Activated T-helper 2 cell treated with anti-CD3 and anti-CD28 coated beads, Interferon-gamma antibody, Interleukin-2, Interleukin-4, amounts not matched to agents 10 μg/mL and 5 μg/mL and 100 μg/mL, durations not matched to agents 14 hours and 24 hours and 36 hours (primary cell): ENCODE data around the gene FGF14. TPM values are rescaled to one million over a fixed set of nuclear protein-coding genes. Genes with fewer than 3 reads are reported as not detected.
"Not testable (repeated sequence)": the region's sequence is repeated elsewhere in the genome, so short reads cannot be mapped to it uniquely, and the experiment has no call there.

Source experiments
- DNase-seq: peaks from one replicate; pipeline ENCODE4 v3.0.0; 2021; ENCODE audit warnings: low spot score
- H3K27ac Mint-ChIP-seq: one replicate; pipeline ENCODE4 v1.8.0; 2021; ENCODE audit warnings: mixed read lengths
- H3K27me3 Mint-ChIP-seq: one replicate; pipeline ENCODE4 v1.8.0; 2021; ENCODE audit warnings: low read depth, mixed read lengths
- H3K36me3 Mint-ChIP-seq: one replicate; pipeline ENCODE4 v1.8.0; 2021; ENCODE audit warnings: low read depth, mixed read lengths
- H3K4me1 Mint-ChIP-seq: one replicate; pipeline ENCODE4 v1.8.0; 2021; ENCODE audit warnings: low read depth, mixed read lengths
- H3K4me3 Mint-ChIP-seq: one replicate; pipeline ENCODE4 v1.8.0; 2021; ENCODE audit warnings: low read depth, mild to moderate bottlenecking, moderate library complexity, mixed read lengths
- H3K9me3 Mint-ChIP-seq: one replicate; pipeline ENCODE4 v1.8.0; 2021; ENCODE audit warnings: mixed read lengths
- intact Hi-C: fragments of 100-400 bp; cut with micrococcal nuclease; formaldehyde crosslinking; loops from one replicate; pipeline ENCODE4 v1.15.1; 2023
- total RNA-seq: library from RNA; stranded (reverse); gene quantifications from 2 replicates; pipeline ENCODE4 v1.2.3, GENCODE V29; 2022

FGF14 gene
- total RNA-seq, 1 donor from 2014 or later = not detected

- Mint-ChIP-seq H3K27me3 (no peaks in the 10 kb centered on the region), H3K4me3 (no peak overlapping the region), H3K27ac (no peak overlapping the region)
Observed at GRCh38 chr13:102145750-102146149, 256.1 kb downstream of the FGF14 start.

GRCh38 chr13:102142473-102142826, 259.4 kb downstream of the FGF14 start:
- no peaks in the 10 kb centered on the region for H3K27me3 Mint-ChIP-seq
- no peaks in the 10 kb centered on the region for H3K36me3 Mint-ChIP-seq
- intact Hi-C loops = loop anchor here (5.0 kb wide), 1 partner anchor 415 kb away; no protein-coding TSS in a partner anchor
- H3K4me3 Mint-ChIP-seq = no peak overlapping the region
- no peak overlapping the region for H3K27ac Mint-ChIP-seq
- no peaks in the 10 kb centered on the region for H3K9me3 Mint-ChIP-seq
- no peaks in the 10 kb centered on the region for H3K4me1 Mint-ChIP-seq
- DNase-seq = no peak

More at GRCh38 chr13:102145750-102146149, 256.1 kb downstream of the FGF14 start:
- no peak for DNase-seq
- H3K9me3 Mint-ChIP-seq = no peaks in the 10 kb centered on the region
- H3K36me3 Mint-ChIP-seq = no peaks in the 10 kb centered on the region
- no peaks in the 10 kb centered on the region for H3K4me1 Mint-ChIP-seq
- intact Hi-C loops = no loop called here

GRCh38 chr13:102141625-102142472, 260.0 kb downstream of the FGF14 start:
- intact Hi-C loops = loop anchor here (1.0 to 5.0 kb wide), 2 partner anchors 315 to 415 kb away; no protein-coding TSS in a partner anchor
- Mint-ChIP-seq H3K27ac (no peak overlapping the region), H3K36me3 (no peaks in the 10 kb centered on the region), H3K4me1 (no peaks in the 10 kb centered on the region), H3K27me3 (no peaks in the 10 kb centered on the region), H3K4me3 (no peak overlapping the region), H3K9me3 (no peaks in the 10 kb centered on the region)
- DNase-seq = no peak

GRCh38 chr13:102139626-102140025, 262.2 kb downstream of the FGF14 start:
- H3K4me3 Mint-ChIP-seq = no peak overlapping the region
- no peak for DNase-seq
- no peaks in the 10 kb centered on the region for H3K36me3 Mint-ChIP-seq
- no peaks in the 10 kb centered on the region for H3K27me3 Mint-ChIP-seq
- intact Hi-C loops = loop anchor here (5.0 kb wide), 1 partner anchor 418 kb away; no protein-coding TSS in a partner anchor
- no peaks in the 10 kb centered on the region for H3K4me1 Mint-ChIP-seq
- no peak overlapping the region for H3K27ac Mint-ChIP-seq
- H3K9me3 Mint-ChIP-seq = no peaks in the 10 kb centered on the region

GRCh38 chr13:102138635-102139190, 263.1 kb downstream of the FGF14 start:
- H3K27ac Mint-ChIP-seq = no peak overlapping the region
- no peaks in the 10 kb centered on the region for H3K9me3 Mint-ChIP-seq
- no peaks in the 10 kb centered on the region for H3K36me3 Mint-ChIP-seq
- no peaks in the 10 kb centered on the region for H3K4me1 Mint-ChIP-seq
- no peaks in the 10 kb centered on the region for H3K27me3 Mint-ChIP-seq
- no peak overlapping the region for H3K4me3 Mint-ChIP-seq
- no peak for DNase-seq
- intact Hi-C loops = no loop called here

- H3K27me3 Mint-ChIP-seq, DNase-seq, H3K4me1 Mint-ChIP-seq, intact Hi-C loops, H3K27ac Mint-ChIP-seq, H3K36me3 Mint-ChIP-seq, H3K9me3 Mint-ChIP-seq, H3K4me3 Mint-ChIP-seq: not testable (repeated sequence)
Observed at GRCh38 chr13:102137904-102138303, 263.9 kb downstream of the FGF14 start.

GRCh38 chr13:102136735-102137296, 265.0 kb downstream of the FGF14 start:
- DNase-seq = no peak
- no peaks in the 10 kb centered on the region for H3K27me3 Mint-ChIP-seq
- intact Hi-C loops = no loop called here
- no peaks in the 10 kb centered on the region for H3K9me3 Mint-ChIP-seq
- H3K4me3 Mint-ChIP-seq = no peak overlapping the region
- H3K27ac Mint-ChIP-seq = no peak overlapping the region
- no peaks in the 10 kb centered on the region for H3K36me3 Mint-ChIP-seq
- H3K4me1 Mint-ChIP-seq = no peaks in the 10 kb centered on the region

GRCh38 chr13:102132777-102133295, 269.0 kb downstream of the FGF14 start:
- Mint-ChIP-seq H3K27ac (no peak overlapping the region), H3K4me3 (no peak overlapping the region), H3K27me3 (no peaks in the 10 kb centered on the region), H3K36me3 (no peaks in the 10 kb centered on the region), H3K9me3 (no peaks in the 10 kb centered on the region), H3K4me1 (no peaks in the 10 kb centered on the region)
- intact Hi-C loops = no loop called here
- no peak for DNase-seq

GRCh38 chr13:102131246-102131645, 270.6 kb downstream of the FGF14 start:
- Mint-ChIP-seq H3K4me3 (no peak overlapping the region), H3K36me3 (no peaks in the 10 kb centered on the region), H3K27me3 (no peaks in the 10 kb centered on the region), H3K9me3 (no peaks in the 10 kb centered on the region), H3K27ac (no peak overlapping the region), H3K4me1 (no peaks in the 10 kb centered on the region)
- intact Hi-C loops = no loop called here
- no peak for DNase-seq

- Mint-ChIP-seq H3K9me3 (no peaks in the 10 kb centered on the region), H3K36me3 (no peaks in the 10 kb centered on the region), H3K27me3 (no peaks in the 10 kb centered on the region), H3K27ac (no peak overlapping the region), H3K4me3 (no peak overlapping the region), H3K4me1 (no peaks in the 10 kb centered on the region)
- DNase-seq = no peak
- intact Hi-C loops = no loop called here
Observed at GRCh38 chr13:102128216-102128810, 273.5 kb downstream of the FGF14 start.

GRCh38 chr13:102127153-102127552, 274.7 kb downstream of the FGF14 start:
- H3K4me3 Mint-ChIP-seq = no peak overlapping the region
- intact Hi-C loops = no loop called here
- DNase-seq = no peak
- H3K27me3 Mint-ChIP-seq = no peaks in the 10 kb centered on the region
- no peaks in the 10 kb centered on the region for H3K4me1 Mint-ChIP-seq
- no peak overlapping the region for H3K27ac Mint-ChIP-seq
- H3K9me3 Mint-ChIP-seq = no peaks in the 10 kb centered on the region
- no peaks in the 10 kb centered on the region for H3K36me3 Mint-ChIP-seq

GRCh38 chr13:102122147-102122546, 279.7 kb downstream of the FGF14 start:
- H3K4me3 Mint-ChIP-seq = no peak overlapping the region
- no peaks in the 10 kb centered on the region for H3K36me3 Mint-ChIP-seq
- no peaks in the 10 kb centered on the region for H3K27me3 Mint-ChIP-seq
- intact Hi-C loops = no loop called here
- no peaks in the 10 kb centered on the region for H3K9me3 Mint-ChIP-seq
- H3K4me1 Mint-ChIP-seq = no peaks in the 10 kb centered on the region
- DNase-seq = no peak
- no peak overlapping the region for H3K27ac Mint-ChIP-seq
